Neuron (in vitro differentiated cells): Measurements from ENCODE around the gene ATXN10.

ENCODE experiments used
- H2AFZ ChIP-seq: one replicate; pipeline ENCODE4 v1.6.1; 2013; ENCODE audit warnings: low read depth, mild to moderate bottlenecking, inconsistent platforms, low read length, moderate library complexity
- H3K27me3 ChIP-seq: one replicate; pipeline ENCODE4 v1.6.1; 2013; ENCODE audit warnings: low read length; ENCODE audit not compliant: insufficient read depth
- H3K36me3 ChIP-seq: one replicate; pipeline ENCODE4 v1.6.1; 2013; ENCODE audit warnings: low read length; ENCODE audit not compliant: insufficient read depth
- H3K4me1 ChIP-seq: one replicate; pipeline ENCODE4 v1.6.1; 2013; ENCODE audit warnings: low read length; ENCODE audit not compliant: insufficient read depth
- H3K4me3 ChIP-seq: 2 replicates; pipeline ENCODE4 v1.5.1; 2013; ENCODE audit warnings: mild to moderate bottlenecking, low read length, moderate library complexity
- H3K9me3 ChIP-seq: one replicate; pipeline ENCODE4 v1.6.1; 2013; ENCODE audit warnings: low read length

The ATXN10 gene

DNA sequence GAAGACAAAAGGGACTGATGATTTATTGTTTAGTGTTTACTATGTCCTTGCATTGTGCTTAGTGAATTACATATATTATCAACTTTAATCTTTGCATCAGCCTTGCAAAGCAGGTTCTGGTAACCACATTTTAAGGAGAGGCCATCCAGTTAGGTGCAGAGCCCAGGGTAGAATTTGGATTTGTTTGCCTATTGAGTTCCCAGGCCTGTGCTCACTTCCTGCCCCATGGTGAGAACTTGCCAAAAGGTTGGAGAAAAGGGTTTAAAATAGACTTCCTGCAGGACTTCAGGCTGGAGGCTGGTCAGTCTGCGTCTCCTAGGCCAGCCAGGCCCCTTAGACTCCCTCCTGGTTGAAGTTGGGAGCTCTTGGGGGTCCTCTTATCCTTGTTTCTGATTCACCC lies 72.1 kb downstream of the ATXN10 start:
- Histone ChIP-seq H2AFZ (no peak overlapping the region), H3K4me3 (no peak overlapping the region), H3K9me3 (peaks cover 5% of the 10 kb centered on the region), H3K4me1 (no peaks in the 10 kb centered on the region), H3K27me3 (no peaks in the 10 kb centered on the region), H3K36me3 (peaks cover 70% of the 10 kb centered on the region)

GRCh38 chr22:45744442-45744841 lies 72.8 kb downstream of the ATXN10 start:
- peaks cover 8% of the 10 kb centered on the region for H3K9me3 ChIP-seq
- no peaks in the 10 kb centered on the region for H3K27me3 ChIP-seq
- H2AFZ ChIP-seq = no peak overlapping the region
- H3K4me1 ChIP-seq = no peaks in the 10 kb centered on the region
- peaks cover 69% of the 10 kb centered on the region for H3K36me3 ChIP-seq
- H3K4me3 ChIP-seq = no peak overlapping the region

DNA sequence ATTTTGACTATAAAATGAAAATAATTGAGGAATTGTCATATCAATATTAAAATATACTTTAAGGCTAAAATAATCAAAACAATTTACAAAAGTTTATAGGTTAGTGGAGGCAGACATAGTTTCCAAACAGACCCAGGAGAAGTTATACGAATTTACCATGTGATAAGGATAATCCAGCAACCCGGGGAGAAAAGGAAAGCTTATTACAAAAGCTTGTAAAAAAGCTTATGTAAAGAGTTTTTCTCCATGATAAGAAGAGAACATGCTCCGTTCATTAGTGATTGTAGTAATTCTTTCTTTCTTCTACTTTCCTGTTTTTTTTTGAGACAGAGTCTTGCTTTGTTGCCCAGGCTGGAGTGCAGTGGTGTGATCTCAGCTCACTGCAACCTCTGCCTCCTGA lies 79.0 kb downstream of the ATXN10 start:
- no peaks in the 10 kb centered on the region for H3K4me1 ChIP-seq
- no peak overlapping the region for H2AFZ ChIP-seq
- H3K4me3 ChIP-seq = no peak overlapping the region
- H3K36me3 ChIP-seq = peaks cover 42% of the 10 kb centered on the region
- peaks cover 3% of the 10 kb centered on the region for H3K9me3 ChIP-seq
- H3K27me3 ChIP-seq = no peaks in the 10 kb centered on the region

- peaks cover 43% of the 10 kb centered on the region for H3K36me3 ChIP-seq
- H2AFZ ChIP-seq = no peak overlapping the region
- peaks cover 3% of the 10 kb centered on the region for H3K9me3 ChIP-seq
- no peaks in the 10 kb centered on the region for H3K4me1 ChIP-seq
- H3K4me3 ChIP-seq = no peak overlapping the region
- H3K27me3 ChIP-seq = no peaks in the 10 kb centered on the region
Observed at GRCh38 chr22:45752036-45752435, 80.4 kb downstream of the ATXN10 start.

GRCh38 chr22:45754822-45755221 lies 83.2 kb downstream of the ATXN10 start:
- H3K36me3 ChIP-seq = peaks cover 35% of the 10 kb centered on the region
- H2AFZ ChIP-seq = no peak overlapping the region
- H3K4me3 ChIP-seq = no peak overlapping the region
- no peaks in the 10 kb centered on the region for H3K9me3 ChIP-seq
- peaks cover 2% of the 10 kb centered on the region for H3K4me1 ChIP-seq
- H3K27me3 ChIP-seq = no peaks in the 10 kb centered on the region

GRCh38 chr22:45756558-45756957 lies 84.9 kb downstream of the ATXN10 start:
- H3K27me3 ChIP-seq = no peaks in the 10 kb centered on the region
- H3K9me3 ChIP-seq = no peaks in the 10 kb centered on the region
- no peak overlapping the region for H3K4me3 ChIP-seq
- peaks cover 2% of the 10 kb centered on the region for H3K4me1 ChIP-seq
- H3K36me3 ChIP-seq = peaks cover 25% of the 10 kb centered on the region
- no peak overlapping the region for H2AFZ ChIP-seq

DNA sequence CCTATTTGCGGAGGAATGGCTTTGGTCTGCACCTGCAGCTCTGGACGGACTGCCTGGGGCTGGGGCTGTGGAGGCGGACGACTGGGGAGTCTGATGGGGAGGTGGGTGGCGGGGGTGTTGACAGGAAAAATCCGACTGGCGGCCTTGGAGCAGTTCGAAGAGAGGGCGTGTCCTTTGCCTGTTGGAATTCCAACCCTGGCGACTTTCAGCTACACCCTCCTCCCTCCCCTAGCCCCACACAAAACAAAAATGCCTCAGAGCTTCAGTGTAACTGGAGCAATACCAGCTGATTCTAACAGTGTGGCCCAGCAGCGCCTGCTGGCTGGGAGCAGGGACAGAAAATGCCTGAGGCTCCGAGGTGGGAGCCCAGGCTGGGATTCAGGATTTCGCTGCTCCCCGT lies 85.4 kb downstream of the ATXN10 start:
- Histone ChIP-seq H3K36me3 (peaks cover 24% of the 10 kb centered on the region), H2AFZ (no peak overlapping the region), H3K9me3 (no peaks in the 10 kb centered on the region), H3K27me3 (no peaks in the 10 kb centered on the region), H3K4me1 (peaks cover 2% of the 10 kb centered on the region), H3K4me3 (no peak overlapping the region)

GRCh38 chr22:45757936-45758335 lies 86.3 kb downstream of the ATXN10 start:
- Histone ChIP-seq H3K27me3 (no peaks in the 10 kb centered on the region), H3K4me3 (no peak overlapping the region), H3K4me1 (peaks cover 2% of the 10 kb centered on the region), H3K36me3 (peaks cover 22% of the 10 kb centered on the region), H3K9me3 (no peaks in the 10 kb centered on the region), H2AFZ (no peak overlapping the region)

GRCh38 chr22:45758603-45759002 lies 87.0 kb downstream of the ATXN10 start:
- Histone ChIP-seq H3K4me3 (no peak overlapping the region), H3K4me1 (peaks cover 2% of the 10 kb centered on the region), H3K9me3 (no peaks in the 10 kb centered on the region), H3K36me3 (peaks cover 22% of the 10 kb centered on the region), H3K27me3 (no peaks in the 10 kb centered on the region), H2AFZ (no peak overlapping the region)

- Histone ChIP-seq H3K27me3 (no peaks in the 10 kb centered on the region), H2AFZ (no peak overlapping the region), H3K4me3 (no peak overlapping the region), H3K36me3 (peaks cover 16% of the 10 kb centered on the region), H3K4me1 (peaks cover 2% of the 10 kb centered on the region), H3K9me3 (no peaks in the 10 kb centered on the region)
Observed at GRCh38 chr22:45760682-45761081, 89.0 kb downstream of the ATXN10 start.

DNA sequence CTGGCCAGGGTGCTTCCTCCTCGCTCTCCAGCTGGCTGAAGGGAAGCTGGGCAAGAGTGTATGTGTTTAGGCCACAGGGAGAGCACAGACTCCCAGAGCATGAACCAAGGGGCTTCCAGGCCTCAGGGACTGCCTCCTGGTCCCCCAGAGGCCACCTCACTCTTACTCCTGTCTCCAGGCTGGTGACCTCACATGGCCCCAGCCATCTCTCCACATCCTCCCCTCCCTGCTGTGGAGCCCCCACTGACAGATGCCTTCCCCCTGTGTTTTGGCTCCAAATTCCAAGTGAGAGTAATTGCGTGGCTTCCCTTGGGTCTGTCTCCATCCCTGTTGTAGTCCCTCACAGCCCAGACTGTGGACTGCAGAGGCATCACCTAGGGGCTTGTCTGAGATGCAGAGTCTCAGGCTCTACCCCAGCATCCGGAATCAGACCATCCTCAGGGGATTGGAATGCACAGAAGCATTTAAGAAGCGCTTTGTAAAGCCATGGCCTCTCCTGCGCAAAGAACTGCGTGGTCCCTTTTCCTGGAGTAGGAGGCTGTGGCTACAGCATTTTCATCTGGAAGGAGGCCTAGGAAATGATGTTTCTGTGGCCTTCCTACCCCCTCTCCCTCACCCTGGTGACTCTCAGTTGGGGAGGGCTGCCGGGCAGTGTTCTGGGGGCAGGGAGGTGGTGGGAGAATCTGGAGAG lies 91.1 kb downstream of the ATXN10 start:
- H3K4me1 ChIP-seq = no peaks in the 10 kb centered on the region
- no peaks in the 10 kb centered on the region for H3K27me3 ChIP-seq
- H3K9me3 ChIP-seq = peaks cover 4% of the 10 kb centered on the region
- H2AFZ ChIP-seq = no peak overlapping the region
- no peak overlapping the region for H3K4me3 ChIP-seq
- H3K36me3 ChIP-seq = peaks cover 7% of the 10 kb centered on the region

DNA sequence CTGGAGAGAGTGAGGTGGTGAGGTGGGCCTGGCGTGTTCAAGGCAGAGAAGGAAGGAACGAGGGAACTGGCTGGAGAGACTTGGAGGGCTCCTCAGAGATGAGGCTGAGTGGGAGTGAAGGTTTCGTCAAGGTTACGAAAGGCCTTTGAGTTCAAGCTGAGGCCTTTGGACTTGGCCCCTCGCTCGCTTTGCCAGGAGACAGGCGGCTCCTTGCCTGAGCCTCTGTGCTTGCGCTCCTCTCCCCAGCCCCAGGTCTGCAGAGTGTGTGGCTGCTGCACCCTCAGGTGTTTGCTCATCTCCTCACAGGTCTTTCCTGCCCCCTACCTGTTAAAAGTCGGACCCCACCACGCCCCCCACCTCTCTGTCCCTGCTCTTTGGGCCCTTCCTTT lies 91.6 kb downstream of the ATXN10 start:
- H3K27me3 ChIP-seq = no peaks in the 10 kb centered on the region
- H3K4me3 ChIP-seq = no peak overlapping the region
- H2AFZ ChIP-seq = no peak overlapping the region
- peaks cover 5% of the 10 kb centered on the region for H3K36me3 ChIP-seq
- peaks cover 4% of the 10 kb centered on the region for H3K9me3 ChIP-seq
- no peaks in the 10 kb centered on the region for H3K4me1 ChIP-seq

GRCh38 chr22:45768490-45768889 lies 96.9 kb downstream of the ATXN10 start:
- peaks cover 9% of the 10 kb centered on the region for H3K4me1 ChIP-seq
- peaks cover 5% of the 10 kb centered on the region for H3K36me3 ChIP-seq
- H3K27me3 ChIP-seq = no peaks in the 10 kb centered on the region
- peaks cover 6% of the 10 kb centered on the region for H3K9me3 ChIP-seq
- H3K4me3 ChIP-seq = no peak overlapping the region
- no peak overlapping the region for H2AFZ ChIP-seq

GRCh38 chr22:45769569-45770210 lies 98.1 kb downstream of the ATXN10 start:
- peaks cover 7% of the 10 kb centered on the region for H3K36me3 ChIP-seq
- H3K4me3 ChIP-seq = no peak overlapping the region
- H3K9me3 ChIP-seq = peaks cover 6% of the 10 kb centered on the region
- H3K4me1 ChIP-seq = peaks cover 9% of the 10 kb centered on the region
- no peak overlapping the region for H2AFZ ChIP-seq
- H3K27me3 ChIP-seq = no peaks in the 10 kb centered on the region
